Dedifferentiated amniotic fluid mesenchymal stem cell (primary cell): Measurements from ENCODE around the gene GRM5.

Experiments used
- DNase-seq: peaks from one replicate; pipeline ENCODE4 v3.0.0-alpha.2; 2016; ENCODE audit errors: extremely low spot score

Gene GRM5

DNA sequence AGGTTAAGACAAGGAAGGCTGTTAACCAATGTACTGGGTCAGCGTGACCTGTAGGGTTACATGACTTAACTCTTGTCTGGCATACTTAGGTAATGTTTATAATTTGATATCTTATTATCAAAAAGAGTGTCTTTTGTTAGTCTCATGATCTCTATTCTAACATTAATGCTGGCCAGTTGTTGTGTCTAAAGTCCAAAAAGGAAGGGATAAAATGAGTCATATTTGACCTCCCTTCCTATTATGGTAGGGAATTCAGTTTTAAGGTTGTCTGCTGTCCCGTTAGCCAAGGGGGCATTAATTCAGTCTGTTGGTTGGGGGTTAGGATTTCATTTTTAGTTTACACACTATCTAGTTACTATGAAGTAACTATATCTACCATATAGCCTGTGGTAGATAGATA, 364.0 kb downstream of the GRM5 start:
- no peak for DNase-seq

DNA sequence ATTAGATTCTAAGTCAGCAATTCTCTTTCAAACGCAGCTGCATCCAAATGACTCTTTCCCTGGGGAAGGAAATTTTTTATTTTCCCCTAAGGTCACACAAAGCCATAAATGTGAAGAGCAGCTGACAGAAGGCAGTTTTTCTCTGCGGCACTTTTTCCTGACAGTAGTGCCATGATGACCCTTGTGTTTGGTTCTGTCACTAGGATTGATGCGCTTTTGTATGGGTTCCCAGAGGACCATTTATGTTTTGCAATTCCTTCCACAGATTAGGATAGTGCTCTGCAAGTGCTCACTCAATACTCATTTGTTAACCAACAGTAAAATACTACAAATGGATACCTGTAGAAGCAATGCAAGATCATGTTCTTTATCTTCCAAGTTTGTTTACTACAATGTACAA, 368.6 kb downstream of the GRM5 start:
- DNase-seq: no peak

DNA sequence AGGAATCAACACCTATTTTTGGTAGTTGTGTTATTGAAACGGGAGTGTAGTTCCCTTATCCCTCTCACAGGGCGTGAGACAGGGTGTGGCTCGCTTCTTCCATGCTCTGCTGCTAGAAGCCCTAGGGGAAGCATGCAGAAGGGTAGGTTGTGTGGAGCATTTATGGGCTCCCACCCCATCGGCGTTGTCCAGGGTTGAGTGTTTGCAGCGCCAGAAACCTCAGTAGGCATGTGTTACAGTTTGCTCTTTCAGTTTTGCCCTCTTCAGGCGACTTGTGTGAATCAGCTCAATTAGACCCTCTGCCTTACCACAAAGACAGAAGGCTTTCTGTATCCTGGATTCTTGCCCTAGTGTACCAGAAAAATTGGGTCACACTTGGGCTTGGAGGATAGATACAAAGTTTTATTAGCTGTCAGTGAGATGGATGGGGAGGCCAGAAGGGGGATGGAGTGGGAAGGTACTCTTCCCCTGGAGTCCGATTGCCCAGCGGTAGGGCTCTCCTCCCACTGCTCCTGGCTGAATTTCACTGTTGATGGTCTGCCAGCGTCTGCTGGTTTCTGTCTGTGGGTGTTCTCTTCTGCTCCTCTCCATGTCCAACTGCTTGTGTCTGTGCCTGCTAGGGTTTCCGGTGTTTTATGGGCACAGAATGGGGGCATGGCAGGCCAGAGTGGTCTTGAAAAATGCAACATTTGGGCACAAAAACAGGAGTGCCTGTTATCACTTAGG, 369.9 kb downstream of the GRM5 start:
- DNase-seq: no peak

DNA sequence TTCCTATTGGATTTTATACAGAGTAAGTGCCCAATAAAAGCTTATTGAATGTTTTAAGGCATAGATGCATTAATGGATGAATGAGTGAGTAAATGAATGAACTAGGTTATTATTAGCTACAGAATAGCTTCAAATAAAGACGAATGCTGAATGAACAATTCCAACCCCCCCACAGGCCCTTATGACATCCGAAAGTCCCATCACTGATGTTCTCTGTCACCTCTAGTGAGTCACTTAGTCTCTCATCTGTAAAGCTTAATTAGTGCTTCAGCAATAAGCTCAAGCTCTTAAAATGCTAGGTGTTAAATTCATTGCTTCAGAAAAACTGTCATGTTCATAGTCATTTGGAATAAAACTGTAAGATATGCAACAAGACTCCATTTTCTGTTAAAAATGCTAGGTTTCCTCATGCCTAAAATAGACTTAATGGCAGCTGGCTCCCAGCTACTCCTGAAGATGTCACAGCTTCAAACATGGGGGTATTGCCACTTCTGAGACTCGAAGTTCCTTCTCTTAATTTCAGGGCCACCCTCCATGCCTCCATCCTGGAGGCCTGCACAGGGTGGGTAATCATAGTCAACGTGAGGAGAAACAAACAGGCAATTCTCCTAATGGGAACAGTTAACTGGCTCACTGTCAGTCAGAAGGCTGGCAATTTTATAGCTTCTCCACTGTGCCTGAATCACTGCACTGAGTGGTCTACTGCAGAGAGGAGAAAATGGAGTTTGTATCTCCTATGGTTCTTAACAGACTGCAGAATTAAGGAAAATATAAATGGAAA, 373.3 kb downstream of the GRM5 start:
- no peak for DNase-seq

DNA sequence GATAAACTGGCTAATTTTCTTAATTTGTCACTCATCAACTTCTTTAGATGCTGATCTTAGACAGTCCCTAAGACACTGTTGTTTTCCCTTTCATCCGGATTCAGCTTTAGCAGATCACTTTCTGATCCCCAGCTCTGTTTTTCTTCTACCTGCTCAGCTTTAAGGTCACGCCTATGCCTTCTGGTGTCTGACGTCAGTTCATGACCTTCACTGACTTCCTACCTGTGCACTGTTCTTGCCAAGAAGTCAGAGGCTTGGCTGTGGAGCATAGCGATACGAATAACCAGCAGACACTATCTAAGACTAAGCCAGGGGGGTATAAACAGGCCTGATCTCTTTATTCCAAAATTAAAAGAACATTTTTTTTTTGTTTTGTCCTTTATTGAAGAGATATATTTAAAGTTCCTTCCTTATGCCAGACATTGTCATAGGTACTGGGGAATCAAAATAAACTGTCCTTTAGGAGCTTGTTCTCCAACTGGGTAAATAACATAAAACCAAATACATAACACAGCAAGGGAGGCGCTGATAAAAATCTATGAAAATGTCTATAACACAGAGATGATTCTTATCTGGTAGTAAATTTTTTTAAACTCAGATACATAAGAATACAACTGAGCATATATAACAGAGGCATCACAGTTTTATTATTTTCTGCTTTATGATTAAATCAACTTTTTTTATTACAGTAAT, 376.1 kb downstream of the GRM5 start:
- no peak for DNase-seq

DNA sequence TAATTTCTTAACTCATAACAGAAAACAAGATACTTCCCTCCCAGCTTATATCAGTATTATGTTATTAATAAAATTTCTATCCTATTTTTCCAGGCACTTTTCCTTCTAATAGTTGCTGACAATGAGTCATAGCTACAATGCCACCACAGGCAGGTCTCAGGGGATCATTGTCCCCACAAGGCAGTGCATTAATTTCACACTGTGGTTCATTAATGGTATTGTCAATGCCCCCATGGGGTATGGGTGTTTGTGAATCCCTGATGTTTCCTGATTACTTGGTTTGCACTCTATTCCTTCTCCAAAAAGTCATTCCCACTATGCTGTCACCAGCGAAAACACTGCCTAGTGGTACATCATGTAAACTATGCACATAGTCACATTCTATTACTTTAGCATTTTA, 382.8 kb downstream of the GRM5 start:
- DNase-seq: no peak

DNA sequence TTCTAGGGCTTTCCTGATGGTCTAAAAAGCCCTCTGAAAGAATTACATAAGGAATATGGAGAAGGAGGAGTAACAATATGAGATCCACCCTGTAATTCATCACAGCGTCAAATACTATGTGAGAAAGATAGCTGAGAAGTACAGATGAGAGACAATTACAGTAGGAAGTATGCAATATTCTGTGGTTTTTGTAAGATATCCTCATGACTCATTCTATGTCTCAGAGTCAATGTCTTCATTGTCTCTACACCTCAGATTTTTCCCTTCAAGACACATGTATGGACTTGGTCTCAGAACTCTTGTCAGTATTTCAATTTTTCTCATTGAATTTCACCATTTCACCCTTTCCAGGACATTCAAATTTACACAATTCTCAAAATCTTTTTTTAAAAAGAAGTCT, 385.0 kb downstream of the GRM5 start:
- no peak for DNase-seq

DNA sequence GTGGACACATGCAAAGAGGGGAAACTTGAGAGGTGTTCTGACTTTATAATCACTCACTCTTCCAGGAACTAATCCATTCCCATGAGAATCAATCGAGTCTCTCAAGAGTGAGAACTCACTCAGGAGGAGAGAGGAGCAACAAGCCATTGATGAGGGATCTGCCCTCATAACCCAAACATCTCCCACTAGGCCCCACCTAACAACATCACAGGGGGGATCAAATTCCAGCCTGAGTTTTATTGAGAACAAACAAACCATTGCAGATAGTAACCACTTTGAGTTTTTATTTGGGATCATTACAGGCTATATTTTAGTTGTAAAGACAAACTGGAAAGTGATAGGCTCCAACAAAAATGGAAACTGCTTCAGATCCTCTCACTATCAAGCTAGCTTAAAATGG, 399.4 kb downstream of the GRM5 start:
- DNase-seq: no peak

DNA sequence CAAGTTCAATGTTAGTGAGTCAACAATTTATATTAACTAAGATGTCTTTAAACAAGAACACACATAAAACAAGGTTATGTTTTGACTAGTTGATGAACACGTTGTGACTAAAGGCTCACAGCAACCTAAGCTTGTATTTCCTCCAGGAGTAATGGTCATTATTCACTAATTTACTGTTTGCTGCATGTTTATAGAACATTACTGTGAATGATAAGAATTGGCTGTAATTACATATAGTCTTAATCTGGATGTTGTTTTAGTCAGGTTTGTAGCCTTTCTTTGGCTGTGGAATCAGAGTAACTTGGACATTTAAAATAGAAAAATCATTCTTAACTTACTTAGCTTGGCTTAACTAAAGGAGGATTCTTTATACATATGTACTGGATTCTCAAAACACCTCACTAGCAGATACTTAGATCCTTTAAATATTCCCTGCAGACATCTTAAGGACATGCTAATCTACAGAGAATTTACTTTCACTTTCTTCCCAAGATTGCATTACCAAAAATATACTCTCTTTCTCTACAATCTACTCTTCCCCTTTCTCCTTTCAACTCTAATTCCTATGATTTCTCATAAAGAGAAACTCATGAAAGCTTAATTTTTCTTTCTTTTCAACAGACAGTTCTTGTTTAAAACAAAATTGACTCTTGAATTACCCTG, 408.6 kb downstream of the GRM5 start:
- no peak for DNase-seq

DNA sequence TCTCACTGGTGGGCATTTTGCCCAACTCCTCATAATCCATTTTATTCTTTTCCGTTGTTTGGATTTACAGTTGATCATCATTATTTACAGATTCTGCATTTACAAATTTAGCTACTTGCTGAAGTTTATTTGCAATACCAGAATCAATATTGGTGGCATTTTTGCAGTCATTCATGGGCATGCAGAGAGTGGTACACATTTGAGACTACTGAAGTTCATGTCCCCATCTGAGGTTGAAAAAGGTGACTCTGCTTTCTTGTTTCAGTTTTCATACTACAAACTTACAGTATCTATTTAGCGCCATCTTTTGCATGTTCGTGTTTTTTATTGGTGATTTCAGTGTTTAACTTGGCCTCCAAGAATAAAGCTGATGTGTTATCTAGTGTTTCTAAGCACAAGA, 409.5 kb downstream of the GRM5 start:
- DNase-seq: no peak

DNA sequence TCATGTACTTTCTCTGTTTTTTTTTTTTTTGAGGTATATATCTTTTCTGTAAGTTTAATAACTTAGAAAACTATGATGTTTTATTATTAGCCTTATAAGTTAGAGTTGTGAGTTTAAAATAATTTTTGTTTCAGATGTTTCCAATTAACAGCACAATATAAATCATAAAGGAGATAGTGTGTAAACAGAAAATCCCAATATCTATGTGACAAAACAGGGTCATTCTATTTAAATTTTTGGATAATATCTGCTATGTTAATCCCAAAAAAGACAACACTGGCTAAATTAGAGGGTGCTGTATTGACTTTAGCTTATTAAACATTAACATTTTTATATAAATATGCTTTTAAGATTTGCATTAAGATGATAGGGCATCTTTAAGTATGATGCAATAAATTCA, 410.1 kb downstream of the GRM5 start:
- DNase-seq: no peak

DNA sequence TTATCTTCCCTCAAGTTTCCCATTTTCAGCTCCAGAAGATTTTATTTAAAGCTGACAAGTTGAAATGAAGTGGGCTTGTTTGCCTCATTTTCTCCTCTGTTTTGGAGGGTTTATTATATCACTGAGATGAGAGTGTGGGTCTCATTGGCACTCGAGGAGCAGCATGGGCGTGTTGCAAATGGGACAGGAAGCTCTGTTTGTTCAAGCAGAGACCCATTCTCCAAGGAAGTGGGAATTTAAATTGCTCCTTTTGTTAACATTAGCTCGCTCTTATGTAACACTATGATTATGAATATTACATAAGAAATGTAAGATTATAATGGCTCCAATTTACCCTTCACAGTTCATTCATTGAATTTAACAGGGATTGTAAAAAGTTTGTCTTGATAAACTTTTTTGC, 410.6 kb downstream of the GRM5 start:
- DNase-seq: no peak

DNA sequence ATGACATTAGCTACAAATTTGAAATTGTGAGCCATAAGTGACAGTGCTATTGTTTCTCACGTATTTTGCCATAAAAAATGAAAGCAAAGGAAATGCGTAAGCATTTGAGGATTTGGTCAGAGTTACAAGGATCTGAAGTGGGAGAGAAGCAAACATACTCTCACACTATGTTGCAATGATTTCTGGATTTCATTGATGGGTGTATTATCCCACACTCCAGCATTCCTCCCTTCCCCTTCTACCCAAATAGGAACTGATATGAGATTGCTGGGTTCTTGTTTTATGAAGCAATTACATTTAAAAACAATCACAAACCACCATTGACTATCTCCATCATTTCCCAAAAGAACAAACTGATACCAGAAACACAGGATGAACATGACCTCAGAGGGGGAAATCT, 414.2 kb downstream of the GRM5 start:
- DNase-seq: no peak

DNA sequence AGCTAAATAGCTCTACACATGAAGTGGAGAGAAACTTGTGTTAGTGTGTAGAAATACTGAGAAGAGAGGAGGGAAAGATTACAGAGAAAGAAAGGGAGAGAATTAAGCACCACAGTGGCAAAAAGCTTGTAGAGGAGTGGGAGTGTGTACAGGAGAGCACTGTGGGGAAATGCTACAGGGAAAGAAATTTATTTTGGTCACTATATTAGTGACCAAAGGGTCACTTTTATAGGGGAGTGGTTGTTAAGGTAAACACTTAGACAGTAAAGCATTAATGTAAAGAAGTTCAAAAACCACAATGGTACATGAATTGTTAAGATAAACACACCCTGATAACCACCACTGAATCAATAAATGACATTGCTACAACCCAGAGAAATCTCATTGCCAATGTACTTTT, 421.1 kb downstream of the GRM5 start:
- no peak for DNase-seq

DNA sequence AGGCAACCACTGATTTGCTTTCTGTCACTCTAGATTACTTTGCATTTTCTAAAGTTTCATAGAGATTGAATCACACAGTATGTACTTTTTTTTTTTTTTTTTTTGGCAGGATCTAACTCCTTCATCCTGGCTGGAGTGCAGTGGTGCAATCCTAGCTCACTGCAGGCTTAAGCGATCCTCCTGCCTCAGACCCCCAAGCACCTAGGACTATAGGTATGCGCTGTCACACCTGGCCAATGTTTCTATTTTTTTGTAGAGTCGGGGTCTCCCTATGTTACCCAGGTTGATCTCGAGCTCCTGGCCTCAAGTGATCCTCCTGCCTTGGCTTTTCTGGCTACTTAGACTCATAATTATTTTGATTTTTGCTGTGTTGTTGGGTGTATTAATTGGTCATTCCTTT, 433.6 kb downstream of the GRM5 start:
- no peak for DNase-seq

DNA sequence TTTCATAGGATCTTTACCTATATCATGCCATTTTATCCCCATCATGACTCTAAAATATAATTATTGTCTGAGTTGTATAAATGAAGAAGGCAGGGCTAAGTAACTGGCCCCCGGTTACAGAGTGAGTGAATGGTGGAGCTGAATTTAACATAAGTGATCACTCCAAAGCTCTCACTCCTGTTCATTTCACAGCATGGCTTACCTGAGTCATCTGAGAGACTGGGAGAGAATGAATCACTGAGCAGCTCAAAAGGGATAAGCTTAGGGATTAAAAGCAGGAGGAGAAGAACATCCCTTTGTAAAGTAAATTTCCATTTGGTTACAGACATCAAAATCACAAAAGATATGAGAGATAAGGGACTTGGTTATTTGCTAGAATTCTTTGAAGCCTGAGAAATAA, 434.3 kb downstream of the GRM5 start:
- no peak for DNase-seq

DNA sequence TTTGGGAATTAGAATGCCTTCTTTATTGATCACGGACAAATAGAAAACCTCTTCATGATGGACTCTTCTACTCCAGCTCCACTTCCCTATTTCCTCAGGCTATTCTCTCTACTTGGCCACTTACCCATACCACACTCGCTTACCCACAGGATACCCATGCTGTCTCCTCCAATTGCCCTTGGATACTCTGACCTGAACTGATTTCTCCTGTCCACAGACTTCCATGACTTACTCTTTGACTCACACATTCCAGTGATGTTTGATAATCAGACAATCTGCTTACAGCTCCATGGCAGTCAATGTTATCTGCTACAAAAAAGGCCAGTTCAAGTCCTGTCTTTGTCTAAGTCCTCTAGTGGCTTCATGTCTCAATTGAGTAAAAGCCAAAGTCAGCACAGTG, 436.3 kb downstream of the GRM5 start:
- no peak for DNase-seq

DNA sequence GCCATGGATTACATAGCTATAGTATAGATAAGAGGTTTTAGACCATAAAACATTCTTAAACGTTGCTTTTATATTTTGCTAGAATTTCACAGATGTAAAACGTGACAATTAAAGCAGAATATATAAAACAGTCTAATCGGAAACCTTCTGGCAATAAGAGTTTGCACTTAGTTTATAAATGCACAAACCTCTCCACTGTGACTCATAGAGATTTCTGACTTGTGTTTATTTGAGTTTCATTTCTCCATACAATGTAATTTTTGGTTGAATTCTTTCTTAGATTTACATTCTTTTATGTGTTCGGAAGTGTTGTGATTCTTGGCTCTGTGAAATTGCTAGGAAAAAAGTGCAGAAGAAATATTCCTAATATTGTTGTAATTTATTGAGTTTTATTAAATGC, 439.6 kb downstream of the GRM5 start:
- DNase-seq: no peak

DNA sequence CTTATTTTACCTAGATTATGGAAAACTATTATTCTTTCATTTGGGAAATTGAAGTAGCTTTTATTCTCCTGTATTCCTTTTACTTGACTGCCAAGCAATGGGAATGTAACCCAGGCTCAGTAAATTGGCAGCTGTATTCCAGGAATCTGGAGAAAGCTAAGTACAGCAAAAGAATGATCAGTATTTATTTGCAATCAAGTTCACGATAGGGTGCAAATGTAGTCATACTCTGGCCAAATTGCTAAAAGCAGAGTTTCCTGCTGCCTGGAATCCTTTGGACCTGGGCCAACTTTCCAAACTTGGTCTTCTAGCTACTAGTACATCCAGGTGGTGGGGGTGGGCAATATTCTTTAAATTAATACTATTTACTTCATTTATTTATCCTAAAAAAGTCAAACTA, 442.3 kb downstream of the GRM5 start:
- no peak for DNase-seq

DNA sequence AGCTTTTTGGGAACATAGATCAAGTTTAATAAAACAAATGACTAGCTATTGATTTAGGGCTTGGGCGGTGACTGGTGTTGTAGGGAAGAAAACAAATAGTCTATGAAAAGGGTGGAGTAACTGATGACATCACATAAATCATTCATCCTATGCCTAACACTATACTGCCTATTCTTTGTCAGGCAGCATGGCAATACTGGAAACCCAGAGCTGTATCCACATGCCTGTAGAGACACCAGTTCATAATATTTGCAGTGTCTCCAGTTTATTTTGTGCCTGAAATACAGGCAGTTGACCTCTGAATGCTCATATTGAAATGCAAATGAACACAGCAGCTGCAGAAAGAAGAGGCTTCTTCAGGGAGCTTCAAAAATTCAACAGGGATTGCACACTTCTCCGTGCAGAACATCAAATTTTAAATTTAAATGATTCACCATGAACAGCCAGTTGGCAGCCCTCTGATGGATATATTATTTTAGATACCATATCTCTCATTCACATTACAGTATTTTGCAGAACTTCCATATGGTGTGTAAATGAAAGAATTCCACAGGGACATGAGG, 445.1 kb downstream of the GRM5 start:
- no peak for DNase-seq

DNA sequence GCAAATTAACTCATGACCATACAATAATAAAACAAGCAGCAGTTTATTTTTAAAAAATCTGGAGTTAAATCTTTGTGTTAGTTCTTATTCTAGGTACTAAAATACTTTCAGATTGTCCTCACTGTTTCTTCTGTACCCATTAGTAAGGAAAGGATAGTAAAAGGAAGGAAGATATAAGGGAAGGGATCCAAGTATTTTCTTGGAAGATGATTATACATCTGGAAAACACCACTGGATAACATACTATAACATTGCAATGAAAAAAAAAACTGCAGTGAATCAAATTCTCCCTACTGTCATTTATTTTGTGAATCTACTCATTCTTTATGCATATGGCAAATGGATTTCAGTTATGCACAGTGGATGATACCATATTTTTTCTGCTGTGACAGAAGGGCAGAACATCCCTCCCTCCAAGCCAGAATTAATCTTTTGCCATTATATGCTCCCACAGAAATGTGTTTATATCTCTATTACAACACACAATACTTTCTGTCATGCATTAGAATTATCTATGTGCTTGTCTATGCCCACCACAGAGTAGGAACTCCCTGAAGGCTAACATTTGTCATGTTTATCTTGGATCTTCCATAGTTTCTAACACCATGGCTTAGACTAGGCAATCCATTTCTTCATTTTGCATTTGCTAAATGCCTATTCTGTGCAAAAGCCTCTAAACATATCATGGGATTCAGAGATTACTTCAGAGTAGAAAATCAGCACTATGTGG, 446.0 kb downstream of the GRM5 start:
- DNase-seq: no peak

DNA sequence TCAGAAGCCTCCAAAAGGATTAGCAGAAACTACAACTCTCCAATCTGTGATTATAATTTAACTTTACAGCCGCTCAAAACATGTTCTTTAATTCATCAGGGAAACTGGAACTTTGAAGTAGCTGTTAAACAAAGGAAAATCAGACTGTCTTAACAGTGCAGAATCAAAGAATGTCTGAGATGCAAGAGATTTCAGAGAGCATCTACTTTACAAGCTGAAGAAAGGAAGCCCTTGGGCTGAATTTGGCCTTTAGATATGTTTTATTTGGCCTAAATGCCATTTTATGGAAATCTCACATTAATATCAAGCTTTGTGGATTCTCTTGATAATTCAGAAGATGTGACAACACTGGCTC, 446.7 kb downstream of the GRM5 start:
- DNase-seq: no peak
